Measurements from ENCODE around the gene DLG2. TPM values are rescaled to one million over a fixed set of nuclear protein-coding genes. Genes with fewer than 3 reads are reported as not detected.

Gene DLG2
- total RNA-seq, 3 donors from 2014 or later = 4.3 to 12.3 (median 6.9) TPM

DNA sequence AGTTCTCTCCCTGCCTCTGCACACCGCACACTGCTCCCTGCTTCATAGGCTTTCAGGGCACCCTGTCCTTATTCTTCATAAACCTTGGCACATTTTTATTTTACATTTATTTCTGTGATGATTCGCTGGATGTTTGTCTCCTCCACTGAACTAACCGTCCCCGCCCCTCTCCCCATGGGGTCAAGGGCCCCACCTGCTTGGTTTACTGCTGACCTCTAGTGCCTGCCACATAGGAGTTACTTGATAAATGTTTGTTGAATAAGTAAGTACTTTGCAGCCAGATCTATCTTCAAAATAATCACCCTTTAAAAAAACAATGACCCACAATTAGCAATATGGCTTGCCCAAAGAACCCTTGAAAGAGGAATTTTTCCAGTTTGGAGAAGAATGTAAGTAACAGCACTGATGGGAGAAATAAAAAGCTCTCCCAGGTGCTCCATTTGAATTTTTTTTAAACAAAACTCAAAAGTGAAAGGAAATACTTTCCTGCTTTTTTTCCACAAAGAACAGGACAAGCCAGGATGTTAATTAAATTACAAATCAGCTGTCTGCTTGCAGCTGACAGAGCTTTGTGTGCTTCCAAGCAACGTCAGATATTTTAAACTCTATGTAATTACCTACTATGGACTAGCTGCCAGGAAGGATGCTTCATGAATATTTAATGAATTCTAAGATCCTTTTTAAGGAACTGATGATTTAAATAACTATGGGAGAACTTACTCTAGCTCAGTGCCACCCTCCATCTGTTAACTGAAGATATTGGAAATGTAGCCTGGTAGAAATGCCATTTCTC is 1083.6 kb downstream of the DLG2 start:
- intact Hi-C loops (cut with DNase I; ENCODE audit: low total_unique reads) = no loop called here
- Histone ChIP-seq H3K9me3 (no peaks in the 10 kb centered on the region), H3K27ac (no peak overlapping the region), H3K4me1 (no peaks in the 10 kb centered on the region), H3K27me3 (no peaks in the 10 kb centered on the region), H3K4me3 (no peak overlapping the region), H3K36me3 (no peaks in the 10 kb centered on the region)
- DNase-seq (ENCODE audit: low spot score in 2 of 2) = no peak
- TF ChIP-seq POLR2A (IDR thresholded peaks at IDR 0.05) (no peak), POLR2AphosphoS5 (IDR thresholded peaks at IDR 0.05) (no peak)
- TF ChIP-seq, protein P1, sequence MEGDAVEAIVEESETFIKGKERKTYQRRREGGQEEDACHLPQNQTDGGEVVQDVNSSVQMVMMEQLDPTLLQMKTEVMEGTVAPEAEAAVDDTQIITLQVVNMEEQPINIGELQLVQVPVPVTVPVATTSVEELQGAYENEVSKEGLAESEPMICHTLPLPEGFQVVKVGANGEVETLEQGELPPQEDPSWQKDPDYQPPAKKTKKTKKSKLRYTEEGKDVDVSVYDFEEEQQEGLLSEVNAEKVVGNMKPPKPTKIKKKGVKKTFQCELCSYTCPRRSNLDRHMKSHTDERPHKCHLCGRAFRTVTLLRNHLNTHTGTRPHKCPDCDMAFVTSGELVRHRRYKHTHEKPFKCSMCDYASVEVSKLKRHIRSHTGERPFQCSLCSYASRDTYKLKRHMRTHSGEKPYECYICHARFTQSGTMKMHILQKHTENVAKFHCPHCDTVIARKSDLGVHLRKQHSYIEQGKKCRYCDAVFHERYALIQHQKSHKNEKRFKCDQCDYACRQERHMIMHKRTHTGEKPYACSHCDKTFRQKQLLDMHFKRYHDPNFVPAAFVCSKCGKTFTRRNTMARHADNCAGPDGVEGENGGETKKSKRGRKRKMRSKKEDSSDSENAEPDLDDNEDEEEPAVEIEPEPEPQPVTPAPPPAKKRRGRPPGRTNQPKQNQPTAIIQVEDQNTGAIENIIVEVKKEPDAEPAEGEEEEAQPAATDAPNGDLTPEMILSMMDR (IDR thresholded peaks at IDR 0.05) = no peak

DNA sequence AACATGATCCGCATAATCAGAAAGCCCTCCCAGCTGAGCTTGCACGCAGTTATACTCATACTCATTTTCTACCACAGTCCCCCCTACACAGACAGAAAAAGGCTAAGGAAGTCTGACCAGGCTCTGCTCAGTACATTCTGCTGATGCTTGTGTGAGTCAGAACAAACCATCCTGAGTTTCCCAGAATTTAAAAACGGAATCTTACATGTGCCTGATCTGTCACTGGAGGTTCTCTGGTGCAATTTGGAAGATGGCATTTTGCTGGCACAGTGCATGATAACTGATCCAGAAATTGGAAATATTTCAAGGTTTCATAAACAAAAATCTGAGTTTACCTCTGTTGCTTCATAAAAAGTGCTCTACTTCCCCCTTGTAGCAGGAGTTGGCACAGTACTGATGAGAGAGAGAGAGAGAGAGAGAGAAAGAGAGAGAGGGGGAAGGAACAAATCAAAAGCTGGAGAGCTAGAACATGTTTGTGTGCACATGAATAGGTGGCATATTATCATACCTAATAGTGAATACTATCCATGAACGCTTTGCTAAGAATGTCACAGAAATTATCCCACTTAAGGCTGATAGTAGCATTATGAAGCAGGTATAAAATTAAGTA is 1085.3 kb downstream of the DLG2 start:
- Histone ChIP-seq H3K4me1 (no peaks in the 10 kb centered on the region), H3K27me3 (no peaks in the 10 kb centered on the region), H3K9me3 (no peaks in the 10 kb centered on the region), H3K36me3 (no peaks in the 10 kb centered on the region), H3K27ac (no peak overlapping the region), H3K4me3 (no peak overlapping the region)
- no peak for DNase-seq (ENCODE audit: low spot score in 2 of 2)
- TF ChIP-seq POLR2A (IDR thresholded peaks at IDR 0.05) (no peak), POLR2AphosphoS5 (IDR thresholded peaks at IDR 0.05) (no peak)
- TF ChIP-seq, protein P1 (IDR thresholded peaks at IDR 0.05) = no peak
- intact Hi-C loops (cut with DNase I; ENCODE audit: low total_unique reads) = no loop called here

DNA sequence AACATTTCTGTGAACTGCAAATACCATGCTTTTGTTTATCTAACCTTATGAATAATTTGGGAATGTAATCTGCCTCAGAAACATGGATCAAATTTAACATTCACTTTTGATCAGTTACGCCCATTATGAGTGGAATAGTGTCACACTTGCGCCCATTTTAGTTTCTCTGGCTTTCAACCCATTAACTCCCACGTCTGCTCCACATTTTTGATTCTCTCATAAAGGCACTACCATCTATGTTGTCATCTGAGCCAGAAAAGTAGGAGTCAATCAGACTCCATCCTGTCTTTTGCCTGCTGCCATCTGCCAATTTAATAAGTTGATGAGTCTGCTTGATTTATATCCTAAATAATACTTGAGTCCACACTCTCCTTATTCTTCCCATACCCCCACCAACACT is 1090.7 kb downstream of the DLG2 start:
- no peak overlapping the region for H3K4me3 ChIP-seq

DNA sequence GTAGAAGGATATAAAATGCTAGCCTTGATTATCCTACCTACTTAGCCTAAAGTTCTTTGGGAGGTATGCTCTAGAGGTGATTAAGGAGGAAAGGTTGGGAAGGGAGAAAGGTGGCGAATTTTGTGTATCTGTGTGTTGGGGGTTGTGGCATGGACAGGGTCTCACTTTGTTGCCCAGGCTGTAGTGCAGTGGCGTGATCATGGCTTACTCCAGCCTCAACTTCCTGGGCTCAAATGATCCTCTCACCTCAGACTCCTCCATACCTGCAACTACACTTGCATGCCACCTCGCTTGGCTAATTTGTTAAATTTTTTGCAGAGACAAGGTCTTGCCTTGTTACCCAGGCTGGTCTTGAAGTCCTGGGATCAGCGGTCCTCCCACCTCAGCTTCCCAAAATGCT is 1094.8 kb downstream of the DLG2 start:
- H3K27me3 ChIP-seq = no peaks in the 10 kb centered on the region
- H3K36me3 ChIP-seq = no peaks in the 10 kb centered on the region
- no peak overlapping the region for H3K27ac ChIP-seq
- intact Hi-C loops (cut with DNase I; ENCODE audit: low total_unique reads) = no loop called here
- no peaks in the 10 kb centered on the region for H3K9me3 ChIP-seq
- DNase-seq (ENCODE audit: low spot score in 2 of 2) = no peak
- no peak for TF ChIP-seq POLR2A (IDR thresholded peaks at IDR 0.05)
- TF ChIP-seq, protein P1 (IDR thresholded peaks at IDR 0.05) = no peak
- no peak overlapping the region for H3K4me3 ChIP-seq
- H3K4me1 ChIP-seq = no peaks in the 10 kb centered on the region

More for the DNA sequence above, 1090.7 kb downstream of the DLG2 start:
- TF ChIP-seq, protein P1 (IDR thresholded peaks at IDR 0.05) = no peak
- TF ChIP-seq POLR2AphosphoS5 (IDR thresholded peaks at IDR 0.05) (no peak), POLR2A (IDR thresholded peaks at IDR 0.05) (no peak)
- Histone ChIP-seq H3K36me3 (no peaks in the 10 kb centered on the region), H3K9me3 (no peaks in the 10 kb centered on the region), H3K4me1 (no peaks in the 10 kb centered on the region), H3K27me3 (no peaks in the 10 kb centered on the region), H3K27ac (no peak overlapping the region)
- intact Hi-C loops (cut with DNase I; ENCODE audit: low total_unique reads) = no loop called here
- no peak for DNase-seq (ENCODE audit: low spot score in 2 of 2)

DNA sequence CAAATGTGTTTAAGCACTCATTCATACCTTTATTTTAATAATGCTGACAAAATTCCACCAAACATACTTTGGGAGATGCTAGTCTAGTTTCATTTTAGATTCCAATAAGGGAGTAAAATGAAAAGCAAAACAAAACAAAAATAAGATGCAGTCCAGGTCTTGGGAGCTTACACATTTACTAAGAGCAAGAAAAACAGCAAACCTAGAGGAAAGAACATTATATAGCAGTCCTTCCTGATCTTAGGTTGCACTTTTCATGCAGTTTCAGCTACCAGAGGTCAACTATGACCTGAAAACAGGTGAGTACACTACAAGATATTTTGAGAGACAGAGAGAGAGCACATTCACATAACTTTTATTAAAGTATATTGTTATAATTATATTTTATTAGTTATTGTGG is 1100.9 kb downstream of the DLG2 start:
- TF ChIP-seq, protein P1 (IDR thresholded peaks at IDR 0.05) = no peak
- TF ChIP-seq POLR2AphosphoS5 (IDR thresholded peaks at IDR 0.05) (no peak), POLR2A (IDR thresholded peaks at IDR 0.05) (no peak)
- intact Hi-C loops (cut with DNase I; ENCODE audit: low total_unique reads) = no loop called here

More for the DNA sequence above, 1100.9 kb downstream of the DLG2 start:
- Histone ChIP-seq H3K9me3 (no peaks in the 10 kb centered on the region), H3K36me3 (no peaks in the 10 kb centered on the region), H3K4me3 (no peak overlapping the region), H3K27me3 (no peaks in the 10 kb centered on the region), H3K4me1 (no peaks in the 10 kb centered on the region), H3K27ac (no peak overlapping the region)
- DNase-seq (ENCODE audit: low spot score in 2 of 2) = no peak
